ENCODE measurements around the gene NUP205. TPM values are rescaled to one million over a fixed set of nuclear protein-coding genes. Genes with fewer than 3 reads are reported as not detected.
"Not testable (repeated sequence)": the region's sequence is repeated elsewhere in the genome, so short reads cannot be mapped to it uniquely, and the experiment has no call there.

Gene NUP205
- total RNA-seq, 1 experiment from 2014 or later = 89.4 TPM

- no peak for DNase-seq (ENCODE audit: low read depth in 1 of 2, low spot score in 2 of 2)
- peaks cover 10% of the 10 kb centered on the region for H3K4me1 ChIP-seq (replicated peaks)
- H3K27ac ChIP-seq = no peak overlapping the region
- H3K27me3 ChIP-seq (replicated peaks) = no peaks in the 10 kb centered on the region
- no peak overlapping the region for H3K4me3 ChIP-seq
- no peaks in the 10 kb centered on the region for H3K9me3 ChIP-seq (replicated peaks)
- 0 out of 2 replicates have a peak, but pooled peaks cover 4% of the 10 kb centered on the region for H3K36me3 ChIP-seq
Observed at GRCh38 chr7:135653340-135654080, 95.8 kb downstream of the NUP205 start.

- DNase-seq (ENCODE audit: low read depth in 1 of 2, low spot score in 2 of 2) = no peak
- Histone ChIP-seq H3K27ac (no peak overlapping the region), H3K4me1 (replicated peaks) (peaks cover 18% of the 10 kb centered on the region), H3K27me3 (replicated peaks) (no peaks in the 10 kb centered on the region), H3K36me3 (peaks cover 2% of the 10 kb centered on the region; the same call in 1 of the 2 replicates), H3K4me3 (no peak overlapping the region), H3K9me3 (replicated peaks) (no peaks in the 10 kb centered on the region)
Observed at GRCh38 chr7:135658564-135658963, 100.8 kb downstream of the NUP205 start.

GRCh38 chr7:135659159-135659846, 101.6 kb downstream of the NUP205 start:
- DNase-seq (ENCODE audit: low read depth in 1 of 2, low spot score in 2 of 2) = peak in 1 of 2 experiments; percentile 49
- Histone ChIP-seq H3K4me3 (no peak overlapping the region), H3K4me1 (replicated peaks) (peaks cover 26% of the 10 kb centered on the region), H3K27ac (peak overlapping the region; percentile 48), H3K27me3 (replicated peaks) (no peaks in the 10 kb centered on the region), H3K9me3 (replicated peaks) (no peaks in the 10 kb centered on the region), H3K36me3 (peaks cover 3% of the 10 kb centered on the region; the same call in 1 of the 2 replicates)

- no peaks in the 10 kb centered on the region for H3K27me3 ChIP-seq (replicated peaks)
- H3K36me3 ChIP-seq = peaks cover 8% of the 10 kb centered on the region; the same call in 1 of the 2 replicates
- H3K4me1 ChIP-seq (replicated peaks) = peaks cover 41% of the 10 kb centered on the region
- DNase-seq (ENCODE audit: low read depth in 1 of 2, low spot score in 2 of 2) = no peak
- no peak overlapping the region for H3K27ac ChIP-seq
- peak overlapping the region; percentile 76 for H3K4me3 ChIP-seq
- H3K9me3 ChIP-seq (replicated peaks) = no peaks in the 10 kb centered on the region
Observed at GRCh38 chr7:135661311-135662122, 103.8 kb downstream of the NUP205 start.

GRCh38 chr7:135662123-135662372, 104.3 kb downstream of the NUP205 start:
- Histone ChIP-seq H3K36me3 (peaks cover 8% of the 10 kb centered on the region; the same call in 1 of the 2 replicates), H3K4me3 (peak overlapping the region; percentile 76), H3K27ac (no peak overlapping the region), H3K4me1 (replicated peaks) (peaks cover 45% of the 10 kb centered on the region), H3K27me3 (replicated peaks) (no peaks in the 10 kb centered on the region), H3K9me3 (replicated peaks) (no peaks in the 10 kb centered on the region)
- no peak for DNase-seq (ENCODE audit: low read depth in 1 of 2, low spot score in 2 of 2)

- Histone ChIP-seq H3K36me3 (peaks cover 8% of the 10 kb centered on the region; the same call in 1 of the 2 replicates), H3K4me3 (peak within 1 kb of the TSS; percentile 76), H3K27ac (peak within 1 kb of the TSS; percentile 90), H3K4me1 (replicated peaks) (peaks cover 45% of the 10 kb centered on the region), H3K27me3 (replicated peaks) (no peaks in the 10 kb centered on the region), H3K9me3 (replicated peaks) (no peaks in the 10 kb centered on the region)
- DNase-seq (ENCODE audit: low read depth in 1 of 2, low spot score in 2 of 2) = peak; percentile 97 to 98
Observed at GRCh38 chr7:135662373-135663114, 104.8 kb downstream of the NUP205 start, which contains the start of gene STMP1. Gene STMP1, plus strand, starts transcription at chr7:135662514.

GRCh38 chr7:135664046-135664589, 106.4 kb downstream of the NUP205 start:
- Histone ChIP-seq H3K36me3 (peaks cover 12% of the 10 kb centered on the region; the same call in 1 of the 2 replicates), H3K27me3 (replicated peaks) (no peaks in the 10 kb centered on the region), H3K4me3 (no peak overlapping the region), H3K9me3 (replicated peaks) (no peaks in the 10 kb centered on the region), H3K27ac (peak overlapping the region; percentile 90), H3K4me1 (replicated peaks) (peaks cover 43% of the 10 kb centered on the region)
- DNase-seq (ENCODE audit: low read depth in 1 of 2, low spot score in 2 of 2) = peak in 1 of 2 experiments; percentile 31

- Histone ChIP-seq H3K27ac (no peak overlapping the region), H3K36me3 (peaks cover 15% of the 10 kb centered on the region; the same call in 1 of the 2 replicates), H3K27me3 (replicated peaks) (no peaks in the 10 kb centered on the region), H3K9me3 (replicated peaks) (no peaks in the 10 kb centered on the region), H3K4me3 (no peak overlapping the region), H3K4me1 (replicated peaks) (peaks cover 41% of the 10 kb centered on the region)
- DNase-seq (ENCODE audit: low read depth in 1 of 2, low spot score in 2 of 2) = no peak
Observed at GRCh38 chr7:135665042-135665441, 107.3 kb downstream of the NUP205 start.

GRCh38 chr7:135666156-135666555, 108.4 kb downstream of the NUP205 start:
- Histone ChIP-seq H3K4me3 (no peak overlapping the region), H3K9me3 (replicated peaks) (no peaks in the 10 kb centered on the region), H3K4me1 (replicated peaks) (peaks cover 47% of the 10 kb centered on the region), H3K27ac (peak overlapping the region; percentile 42), H3K27me3 (replicated peaks) (no peaks in the 10 kb centered on the region), H3K36me3 (peaks cover 15% of the 10 kb centered on the region; the same call in 1 of the 2 replicates)
- peak in 1 of 2 experiments; percentile 50 for DNase-seq (ENCODE audit: low read depth in 1 of 2, low spot score in 2 of 2)

- Histone ChIP-seq H3K27ac (0 out of 2 replicates have a peak overlapping the region, but pooled peaks have one; percentile 42), H3K27me3 (replicated peaks) (no peaks in the 10 kb centered on the region), H3K9me3 (replicated peaks) (no peaks in the 10 kb centered on the region), H3K4me3 (no peak overlapping the region), H3K4me1 (replicated peaks) (peaks cover 46% of the 10 kb centered on the region), H3K36me3 (peaks cover 15% of the 10 kb centered on the region; the same call in 1 of the 2 replicates)
- DNase-seq (ENCODE audit: low read depth in 1 of 2, low spot score in 2 of 2) = no peak
Observed at GRCh38 chr7:135666846-135667245, 109.1 kb downstream of the NUP205 start.

- peaks cover 17% of the 10 kb centered on the region; the same call in 1 of the 2 replicates for H3K36me3 ChIP-seq
- H3K9me3 ChIP-seq (replicated peaks); H3K27me3 ChIP-seq (replicated peaks); H3K4me3 ChIP-seq; H3K27ac ChIP-seq; DNase-seq (ENCODE audit: low read depth in 1 of 2, low spot score in 2 of 2): not testable (repeated sequence)
- H3K4me1 ChIP-seq (replicated peaks) = peaks cover 50% of the 10 kb centered on the region
Observed at GRCh38 chr7:135667626-135668025, 109.9 kb downstream of the NUP205 start.

- not testable (repeated sequence) for H3K27ac ChIP-seq; DNase-seq (ENCODE audit: low read depth in 1 of 2, low spot score in 2 of 2); H3K4me3 ChIP-seq; H3K27me3 ChIP-seq (replicated peaks); H3K9me3 ChIP-seq (replicated peaks)
- peaks cover 17% of the 10 kb centered on the region; the same call in 1 of the 2 replicates for H3K36me3 ChIP-seq
- H3K4me1 ChIP-seq (replicated peaks) = peaks cover 56% of the 10 kb centered on the region
Observed at GRCh38 chr7:135668852-135669395, 111.2 kb downstream of the NUP205 start.

Data from SJSA1 (cell line).